RWPE2 (cell line): ENCODE data around the gene SLC12A5.

Source experiments
- ATAC-seq: fragments of 200-7000 bp; cut with Tn5 transposase; 3 replicates; pipeline ENCODE4 v1.9.1; 2021; ENCODE audit warnings: low read depth
- DNase-seq: peaks from one replicate; pipeline ENCODE4 v3.0.0-alpha.2; 2020; ENCODE audit warnings: low spot score
- H3K27ac ChIP-seq: fragments of 450-650 bp; 2 replicates; pipeline ENCODE4 v1.5.1; 2017; ENCODE audit warnings: mild to moderate bottlenecking; ENCODE audit not compliant: poor library complexity, severe bottlenecking
- H3K27me3 ChIP-seq: fragments of 250-450 bp; sonication (Bioruptor Pico); 2 replicates; pipeline ENCODE4 v1.5.1; 2021; ENCODE audit warnings: mild to moderate bottlenecking, moderate library complexity; ENCODE audit not compliant: insufficient read depth, poor library complexity, severe bottlenecking
- H3K36me3 ChIP-seq: fragments of 250-450 bp; sonication (Bioruptor Pico); 2 replicates; pipeline ENCODE4 v1.5.1; 2020; ENCODE audit warnings: low read depth, mild to moderate bottlenecking, moderate library complexity
- H3K4me1 ChIP-seq: fragments of 250-450 bp; sonication (Bioruptor Pico); 2 replicates; pipeline ENCODE4 v1.5.1; 2021; ENCODE audit warnings: mild to moderate bottlenecking, moderate library complexity; ENCODE audit not compliant: insufficient read depth, poor library complexity, severe bottlenecking
- H3K4me3 ChIP-seq: fragments of 250-450 bp; sonication (Bioruptor Pico); 2 replicates; pipeline ENCODE4 v1.5.1; 2021; ENCODE audit warnings: mild to moderate bottlenecking, moderate library complexity; ENCODE audit not compliant: severe bottlenecking
- H3K9me3 ChIP-seq: fragments of 250-450 bp; sonication (Bioruptor Pico); 2 replicates; pipeline ENCODE4 v1.5.1; 2021; ENCODE audit warnings: mild to moderate bottlenecking, moderate library complexity; ENCODE audit not compliant: severe bottlenecking
- TF ChIP-seq, protein P1 (sequence below): fragments of 450-650 bp; IDR thresholded peaks from one replicate; pipeline ENCODE4 v1.5.1; 2017; ENCODE audit warnings: mild to moderate bottlenecking, moderate library complexity; ENCODE audit not compliant: poor library complexity, severe bottlenecking

The SLC12A5 gene

DNA sequence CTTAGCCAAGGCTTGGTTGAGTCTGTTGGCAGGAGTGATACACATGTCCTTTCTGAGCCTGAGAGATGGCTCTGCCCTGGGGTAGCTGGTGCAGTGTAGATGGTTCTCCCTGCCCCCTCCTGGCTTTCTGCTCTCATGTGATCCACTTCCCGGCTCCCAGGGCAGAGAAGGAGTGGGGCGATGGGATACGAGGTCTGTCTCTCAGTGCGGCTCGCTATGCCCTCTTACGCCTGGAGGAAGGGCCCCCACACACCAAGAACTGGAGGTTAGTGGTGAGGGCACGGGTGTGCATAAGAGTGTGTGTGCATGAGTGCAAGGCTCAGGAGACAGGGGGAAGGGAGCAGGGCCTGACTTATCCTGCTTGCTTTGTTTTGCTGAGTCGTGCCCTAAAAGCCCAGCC lies 18.8 kb downstream of the SLC12A5 start:
- H3K36me3 ChIP-seq: no peaks in the 10 kb centered on the region
- ATAC-seq: no peak
- no peak overlapping the region for H3K27ac ChIP-seq
- H3K4me1 ChIP-seq: no peaks in the 10 kb centered on the region
- H3K27me3 ChIP-seq: peaks cover 19% of the 10 kb centered on the region
- peak; percentile 73 for DNase-seq
- TF ChIP-seq, protein P1, sequence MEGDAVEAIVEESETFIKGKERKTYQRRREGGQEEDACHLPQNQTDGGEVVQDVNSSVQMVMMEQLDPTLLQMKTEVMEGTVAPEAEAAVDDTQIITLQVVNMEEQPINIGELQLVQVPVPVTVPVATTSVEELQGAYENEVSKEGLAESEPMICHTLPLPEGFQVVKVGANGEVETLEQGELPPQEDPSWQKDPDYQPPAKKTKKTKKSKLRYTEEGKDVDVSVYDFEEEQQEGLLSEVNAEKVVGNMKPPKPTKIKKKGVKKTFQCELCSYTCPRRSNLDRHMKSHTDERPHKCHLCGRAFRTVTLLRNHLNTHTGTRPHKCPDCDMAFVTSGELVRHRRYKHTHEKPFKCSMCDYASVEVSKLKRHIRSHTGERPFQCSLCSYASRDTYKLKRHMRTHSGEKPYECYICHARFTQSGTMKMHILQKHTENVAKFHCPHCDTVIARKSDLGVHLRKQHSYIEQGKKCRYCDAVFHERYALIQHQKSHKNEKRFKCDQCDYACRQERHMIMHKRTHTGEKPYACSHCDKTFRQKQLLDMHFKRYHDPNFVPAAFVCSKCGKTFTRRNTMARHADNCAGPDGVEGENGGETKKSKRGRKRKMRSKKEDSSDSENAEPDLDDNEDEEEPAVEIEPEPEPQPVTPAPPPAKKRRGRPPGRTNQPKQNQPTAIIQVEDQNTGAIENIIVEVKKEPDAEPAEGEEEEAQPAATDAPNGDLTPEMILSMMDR: no peak
- H3K9me3 ChIP-seq: no peaks in the 10 kb centered on the region
- H3K4me3 ChIP-seq: no peak overlapping the region

DNA sequence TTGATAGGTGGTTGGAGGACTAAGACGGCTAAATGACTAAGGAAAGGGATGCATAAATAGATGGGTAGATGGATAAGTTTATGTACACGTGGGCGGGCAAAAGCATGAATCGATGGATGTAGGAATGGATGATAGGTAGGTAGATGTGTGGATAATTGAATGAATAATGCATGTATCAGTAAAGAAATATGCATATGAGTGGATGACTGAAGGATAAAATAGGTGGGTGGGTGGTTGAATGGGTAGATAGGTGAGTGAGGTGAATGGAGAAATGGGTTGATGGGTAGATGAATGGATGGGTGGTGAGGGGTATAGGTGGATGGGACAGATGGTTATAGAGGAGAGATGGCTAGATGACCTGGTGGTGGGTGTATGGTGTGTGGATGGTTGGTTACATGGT lies 20.2 kb downstream of the SLC12A5 start:
- DNase-seq (peak; percentile 21), ATAC-seq (no peak)
- Histone ChIP-seq H3K4me3 (no peak overlapping the region), H3K4me1 (no peaks in the 10 kb centered on the region), H3K36me3 (no peaks in the 10 kb centered on the region), H3K9me3 (no peaks in the 10 kb centered on the region), H3K27ac (no peak overlapping the region), H3K27me3 (peaks cover 11% of the 10 kb centered on the region)
- TF ChIP-seq, protein P1: no peak

DNA sequence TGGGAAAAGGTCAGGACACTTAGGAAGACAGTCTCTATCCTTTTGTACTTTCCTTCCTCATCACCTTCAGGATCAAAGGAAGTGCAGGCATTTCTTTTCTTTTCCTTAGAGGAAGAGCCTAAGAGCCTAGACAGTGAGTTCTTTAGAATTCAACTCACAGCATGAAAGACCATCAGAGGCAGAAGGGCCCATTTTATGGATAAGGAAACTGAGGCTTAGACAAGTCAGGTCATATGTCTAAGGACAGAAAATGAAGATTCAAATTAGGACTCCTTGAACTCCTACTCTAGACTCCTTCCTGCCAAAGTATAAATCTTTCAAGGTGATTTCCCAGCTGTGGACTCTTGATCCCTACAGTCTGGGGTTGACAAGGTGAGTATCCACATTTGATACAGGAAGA lies 20.8 kb downstream of the SLC12A5 start:
- TF ChIP-seq, protein P1: no peak
- no peak for ATAC-seq
- H3K4me1 ChIP-seq: no peaks in the 10 kb centered on the region

DNA sequence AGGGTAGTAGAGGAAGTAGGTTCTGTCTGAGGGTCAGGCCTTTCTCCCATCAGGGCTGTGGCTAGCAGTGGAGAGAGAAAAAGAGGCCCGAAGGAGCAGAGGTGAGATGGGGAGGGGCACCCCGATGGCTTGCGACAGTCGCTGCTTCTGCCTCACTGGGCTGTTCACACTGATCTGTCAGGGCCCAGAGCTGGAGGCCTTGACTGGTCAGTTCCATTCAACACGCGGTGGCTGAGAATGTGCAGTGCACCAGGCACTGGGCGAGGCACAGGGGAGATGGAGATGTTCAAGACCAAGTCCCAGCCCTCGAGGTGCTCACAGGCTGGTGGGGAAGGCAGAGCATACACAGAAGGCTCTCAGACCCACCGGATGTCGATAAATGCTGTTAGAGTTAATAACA lies 21.4 kb downstream of the SLC12A5 start:
- Histone ChIP-seq H3K4me1 (no peaks in the 10 kb centered on the region), H3K9me3 (no peaks in the 10 kb centered on the region), H3K36me3 (no peaks in the 10 kb centered on the region), H3K27me3 (peaks cover 20% of the 10 kb centered on the region), H3K27ac (no peak overlapping the region), H3K4me3 (no peak overlapping the region)
- ATAC-seq (no peak), DNase-seq (peak; percentile 80)
- TF ChIP-seq, protein P1: no peak

More for the DNA sequence above, 20.8 kb downstream of the SLC12A5 start:
- Histone ChIP-seq H3K9me3 (no peaks in the 10 kb centered on the region), H3K4me3 (no peak overlapping the region), H3K27ac (no peak overlapping the region), H3K36me3 (no peaks in the 10 kb centered on the region), H3K27me3 (peaks cover 16% of the 10 kb centered on the region)
- DNase-seq: peak; percentile 1

DNA sequence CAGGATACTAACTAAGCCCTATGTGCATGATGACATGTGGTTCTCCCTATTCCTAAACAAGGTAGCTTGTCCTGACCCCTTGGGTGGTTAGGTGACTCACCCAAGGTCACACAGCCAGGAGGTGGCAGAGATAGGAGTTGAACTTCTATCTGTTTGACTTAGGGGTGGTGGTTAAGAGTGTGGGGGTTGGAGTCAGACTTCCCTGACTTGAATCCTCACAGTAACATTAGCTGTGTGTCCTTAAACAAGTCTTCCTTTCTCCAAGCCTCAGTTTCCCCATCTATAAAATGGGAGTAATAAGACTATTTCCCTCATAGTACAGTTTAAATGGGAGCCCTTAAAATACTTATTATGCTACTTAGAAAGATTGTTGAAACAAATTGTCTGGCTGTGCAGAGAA lies 21.9 kb downstream of the SLC12A5 start:
- peaks cover 21% of the 10 kb centered on the region for H3K27me3 ChIP-seq
- ATAC-seq: no peak

More for the DNA sequence above, 21.9 kb downstream of the SLC12A5 start:
- H3K36me3 ChIP-seq: no peaks in the 10 kb centered on the region
- H3K4me3 ChIP-seq: no peak overlapping the region
- TF ChIP-seq, protein P1: no peak
- DNase-seq: no peak
- H3K9me3 ChIP-seq: no peaks in the 10 kb centered on the region
- H3K4me1 ChIP-seq: no peaks in the 10 kb centered on the region
- H3K27ac ChIP-seq: no peak overlapping the region
